ENCODE data around the gene ELOVL5.

The ELOVL5 gene

DNA sequence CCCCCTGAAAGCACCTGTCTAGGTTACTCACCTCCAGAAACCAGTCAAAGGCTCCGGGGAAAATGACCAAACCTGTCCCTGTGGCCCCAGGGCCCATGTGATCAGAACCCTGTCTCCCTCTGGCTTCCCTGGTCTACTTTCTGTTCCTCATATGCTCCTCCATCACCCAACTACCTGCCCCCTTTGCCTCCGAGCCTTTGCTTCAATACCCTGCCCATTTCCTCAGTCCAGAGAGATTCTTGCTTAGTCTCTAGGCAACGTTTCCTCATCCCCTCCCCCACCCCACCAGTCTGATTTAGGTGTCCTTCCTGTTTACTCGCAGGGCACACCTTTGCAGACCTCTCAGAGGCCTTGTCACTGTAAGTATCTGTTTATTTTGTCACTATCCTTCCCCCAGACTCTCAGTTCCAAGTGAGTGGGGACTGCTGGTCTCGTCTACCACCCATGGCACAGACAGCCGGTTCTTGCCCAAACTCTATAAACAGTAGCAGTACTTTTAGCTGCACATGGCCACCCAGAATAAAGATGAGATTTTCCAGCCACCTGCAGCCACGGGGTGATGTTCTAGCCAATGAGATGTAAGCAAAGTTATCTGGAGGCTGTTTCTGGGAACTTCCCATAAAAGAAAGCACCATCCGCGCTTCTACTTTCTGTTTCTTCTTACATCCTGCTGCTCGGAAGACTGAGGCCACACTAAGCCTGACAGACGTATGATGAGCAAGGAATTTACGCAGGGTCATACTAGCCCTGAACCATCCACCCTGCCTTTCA, 13.3 kb downstream of the ELOVL5 start:
- Histone ChIP-seq H2AFZ (ENCODE audit: low read length) (no peak overlapping the region), H3K79me2 (ENCODE audit: insufficient read depth, low read length) (peaks cover 95% of the 10 kb centered on the region), H3K4me3 (ENCODE audit: low read depth, low read length, poor library complexity, severe bottlenecking) (peak overlapping the region; percentile 54), H4K20me1 (ENCODE audit: insufficient read depth, low read length) (no peaks in the 10 kb centered on the region), H3K27ac (ENCODE audit: low read depth, low read length, poor library complexity, severe bottlenecking) (peak overlapping the region; percentile 93), H3K27me3 (ENCODE audit: insufficient read depth, low read length) (no peaks in the 10 kb centered on the region), H3K9ac (ENCODE audit: low read length) (peak overlapping the region; percentile 52), H3K4me2 (ENCODE audit: low read length) (peak overlapping the region; percentile 90), H3K4me1 (ENCODE audit: insufficient read depth, low read length, severe bottlenecking) (peaks cover 66% of the 10 kb centered on the region), H3F3A (ENCODE audit: insufficient read depth, low read length) (0 out of 2 replicates have a peak, but pooled peaks cover 3% of the 10 kb centered on the region), H3K36me3 (ENCODE audit: insufficient read depth, low read length) (peaks cover 36% of the 10 kb centered on the region), H3K9me2 (ENCODE audit: low read depth, low read length) (no peaks in the 10 kb centered on the region), H3K9me3 (ENCODE audit: low read length) (0 out of 2 replicates have a peak, but pooled peaks cover 4% of the 10 kb centered on the region)
- TF ChIP-seq EZH2 (IDR thresholded peaks at IDR 0.05; ENCODE audit: borderline replicate concordance, low read length) = no peak
- TF ChIP-seq, protein P1, sequence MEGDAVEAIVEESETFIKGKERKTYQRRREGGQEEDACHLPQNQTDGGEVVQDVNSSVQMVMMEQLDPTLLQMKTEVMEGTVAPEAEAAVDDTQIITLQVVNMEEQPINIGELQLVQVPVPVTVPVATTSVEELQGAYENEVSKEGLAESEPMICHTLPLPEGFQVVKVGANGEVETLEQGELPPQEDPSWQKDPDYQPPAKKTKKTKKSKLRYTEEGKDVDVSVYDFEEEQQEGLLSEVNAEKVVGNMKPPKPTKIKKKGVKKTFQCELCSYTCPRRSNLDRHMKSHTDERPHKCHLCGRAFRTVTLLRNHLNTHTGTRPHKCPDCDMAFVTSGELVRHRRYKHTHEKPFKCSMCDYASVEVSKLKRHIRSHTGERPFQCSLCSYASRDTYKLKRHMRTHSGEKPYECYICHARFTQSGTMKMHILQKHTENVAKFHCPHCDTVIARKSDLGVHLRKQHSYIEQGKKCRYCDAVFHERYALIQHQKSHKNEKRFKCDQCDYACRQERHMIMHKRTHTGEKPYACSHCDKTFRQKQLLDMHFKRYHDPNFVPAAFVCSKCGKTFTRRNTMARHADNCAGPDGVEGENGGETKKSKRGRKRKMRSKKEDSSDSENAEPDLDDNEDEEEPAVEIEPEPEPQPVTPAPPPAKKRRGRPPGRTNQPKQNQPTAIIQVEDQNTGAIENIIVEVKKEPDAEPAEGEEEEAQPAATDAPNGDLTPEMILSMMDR (IDR thresholded peaks at IDR 0.05; ENCODE audit: low read length) = no peak

GRCh38 chr6:53333439-53334408, 15.0 kb downstream of the ELOVL5 start:
- H4K20me1 ChIP-seq (ENCODE audit: insufficient read depth, low read length) = no peaks in the 10 kb centered on the region
- TF ChIP-seq EZH2 (IDR thresholded peaks at IDR 0.05; ENCODE audit: borderline replicate concordance, low read length) = no peak
- TF ChIP-seq, protein P1 (IDR thresholded peaks at IDR 0.05; ENCODE audit: low read length) = no peak
- H3K27ac ChIP-seq (ENCODE audit: low read depth, low read length, poor library complexity, severe bottlenecking) = peak overlapping the region; percentile 47
- H3K36me3 ChIP-seq (ENCODE audit: insufficient read depth, low read length) = peaks cover 31% of the 10 kb centered on the region
- H3K9me3 ChIP-seq (ENCODE audit: low read length) = 0 out of 2 replicates have a peak, but pooled peaks cover 4% of the 10 kb centered on the region
- no peak overlapping the region for H2AFZ ChIP-seq (ENCODE audit: low read length)
- no peaks in the 10 kb centered on the region for H3K27me3 ChIP-seq (ENCODE audit: insufficient read depth, low read length)
- peaks cover 65% of the 10 kb centered on the region for H3K4me1 ChIP-seq (ENCODE audit: insufficient read depth, low read length, severe bottlenecking)
- peak overlapping the region; percentile 19; the same call in 1 of the 2 replicates for H3K4me2 ChIP-seq (ENCODE audit: low read length)
- H3K4me3 ChIP-seq (ENCODE audit: low read depth, low read length, poor library complexity, severe bottlenecking) = peak overlapping the region; percentile 1
- no peak overlapping the region; the same call in 1 of the 2 replicates for H3K9ac ChIP-seq (ENCODE audit: low read length)
- 0 out of 2 replicates have a peak, but pooled peaks cover 3% of the 10 kb centered on the region for H3F3A ChIP-seq (ENCODE audit: insufficient read depth, low read length)
- H3K79me2 ChIP-seq (ENCODE audit: insufficient read depth, low read length) = peaks cover 95% of the 10 kb centered on the region
- H3K9me2 ChIP-seq (ENCODE audit: low read depth, low read length) = no peaks in the 10 kb centered on the region

DNA sequence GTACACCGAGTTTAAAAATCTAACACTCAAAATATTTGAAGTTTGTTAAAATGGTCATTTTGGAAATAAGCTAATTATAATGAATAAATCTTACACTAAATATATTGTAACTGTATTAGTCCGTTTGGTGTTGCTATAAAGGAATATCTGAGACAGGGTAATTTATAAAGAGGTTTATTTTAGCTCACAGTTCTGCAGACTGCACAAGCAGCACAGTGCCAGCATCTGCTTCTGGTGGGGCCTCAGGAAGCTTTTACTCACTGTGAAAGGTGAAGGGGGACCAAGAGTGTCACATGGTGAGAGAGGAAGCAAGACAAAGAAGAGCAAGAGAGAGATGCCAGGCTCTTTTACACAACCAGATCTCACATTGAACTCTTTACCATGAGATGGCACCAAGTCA, 17.1 kb downstream of the ELOVL5 start:
- peaks cover 27% of the 10 kb centered on the region for H3K36me3 ChIP-seq (ENCODE audit: insufficient read depth, low read length)
- H3K79me2 ChIP-seq (ENCODE audit: insufficient read depth, low read length) = peaks cover 96% of the 10 kb centered on the region
- no peaks in the 10 kb centered on the region for H4K20me1 ChIP-seq (ENCODE audit: insufficient read depth, low read length)
- no peak overlapping the region for H2AFZ ChIP-seq (ENCODE audit: low read length)
- no peaks in the 10 kb centered on the region for H3K9me2 ChIP-seq (ENCODE audit: low read depth, low read length)
- H3K9ac ChIP-seq (ENCODE audit: low read length) = no peak overlapping the region
- H3K9me3 ChIP-seq (ENCODE audit: low read length) = 0 out of 2 replicates have a peak, but pooled peaks cover 4% of the 10 kb centered on the region
- no peak overlapping the region for H3K4me2 ChIP-seq (ENCODE audit: low read length)
- H3K27me3 ChIP-seq (ENCODE audit: insufficient read depth, low read length) = no peaks in the 10 kb centered on the region
- H3K4me1 ChIP-seq (ENCODE audit: insufficient read depth, low read length, severe bottlenecking) = peaks cover 65% of the 10 kb centered on the region
- no peak overlapping the region for H3K4me3 ChIP-seq (ENCODE audit: low read depth, low read length, poor library complexity, severe bottlenecking)
- H3K27ac ChIP-seq (ENCODE audit: low read depth, low read length, poor library complexity, severe bottlenecking) = no peak overlapping the region
- TF ChIP-seq, protein P1 (IDR thresholded peaks at IDR 0.05; ENCODE audit: low read length) = no peak
- 0 out of 2 replicates have a peak, but pooled peaks cover 3% of the 10 kb centered on the region for H3F3A ChIP-seq (ENCODE audit: insufficient read depth, low read length)

Data from OCI-LY1 (cell line).